ENCODE measurements around the gene HSBP1L1. TPM values are rescaled to one million over a fixed set of nuclear protein-coding genes. Genes with fewer than 3 reads are reported as not detected.

The HSBP1L1 gene
- total RNA-seq = 10 to 100 TPM; 25.0 to 45.7 (median 41.5) TPM

DNA sequence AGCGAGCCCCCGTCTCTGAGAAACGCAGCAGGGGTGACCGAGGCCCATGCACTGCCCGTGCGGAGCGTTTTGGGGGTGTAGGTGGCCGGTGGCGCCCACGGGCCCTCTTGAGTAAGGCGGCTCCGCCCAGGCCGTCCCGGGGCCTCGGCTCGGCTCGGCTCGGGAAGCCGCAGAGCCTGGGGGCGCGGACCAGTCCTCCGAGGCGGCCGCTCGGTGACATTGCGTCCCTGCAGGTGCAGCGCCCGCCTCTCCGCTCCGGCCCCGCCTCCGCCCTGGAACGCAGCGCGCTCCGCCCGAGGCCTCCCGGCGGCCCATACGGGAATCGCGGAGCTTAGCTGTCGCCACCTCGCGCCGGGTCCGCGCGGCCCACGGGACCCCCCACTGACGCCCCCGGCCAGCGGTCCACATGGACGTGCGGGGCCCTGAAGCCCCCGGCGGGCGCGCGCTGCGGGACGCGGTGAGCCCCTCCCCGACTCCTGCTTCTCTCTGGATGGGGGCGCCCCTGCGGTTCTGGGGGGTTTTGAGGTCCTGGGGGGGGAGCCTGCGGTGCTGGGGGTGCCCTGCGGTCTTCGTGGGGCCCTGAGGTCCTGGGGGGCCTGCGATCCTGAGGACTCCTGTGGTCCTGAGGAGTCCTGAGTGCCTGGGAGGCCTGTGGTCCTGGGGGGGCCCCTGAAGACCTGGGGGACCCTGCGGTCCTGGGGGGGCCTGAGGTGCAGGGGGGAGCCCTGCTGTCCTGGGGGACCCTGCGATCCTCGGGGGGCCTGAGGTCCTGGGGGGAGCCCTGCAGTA lies at the start of gene HSBP1L1:
Gene HSBP1L1 (plus strand): TSS at position 314 of the 789 bp plus-strand sequence. CDS start 93 bp downstream, at position 407.
- TF ChIP-seq, protein P1, sequence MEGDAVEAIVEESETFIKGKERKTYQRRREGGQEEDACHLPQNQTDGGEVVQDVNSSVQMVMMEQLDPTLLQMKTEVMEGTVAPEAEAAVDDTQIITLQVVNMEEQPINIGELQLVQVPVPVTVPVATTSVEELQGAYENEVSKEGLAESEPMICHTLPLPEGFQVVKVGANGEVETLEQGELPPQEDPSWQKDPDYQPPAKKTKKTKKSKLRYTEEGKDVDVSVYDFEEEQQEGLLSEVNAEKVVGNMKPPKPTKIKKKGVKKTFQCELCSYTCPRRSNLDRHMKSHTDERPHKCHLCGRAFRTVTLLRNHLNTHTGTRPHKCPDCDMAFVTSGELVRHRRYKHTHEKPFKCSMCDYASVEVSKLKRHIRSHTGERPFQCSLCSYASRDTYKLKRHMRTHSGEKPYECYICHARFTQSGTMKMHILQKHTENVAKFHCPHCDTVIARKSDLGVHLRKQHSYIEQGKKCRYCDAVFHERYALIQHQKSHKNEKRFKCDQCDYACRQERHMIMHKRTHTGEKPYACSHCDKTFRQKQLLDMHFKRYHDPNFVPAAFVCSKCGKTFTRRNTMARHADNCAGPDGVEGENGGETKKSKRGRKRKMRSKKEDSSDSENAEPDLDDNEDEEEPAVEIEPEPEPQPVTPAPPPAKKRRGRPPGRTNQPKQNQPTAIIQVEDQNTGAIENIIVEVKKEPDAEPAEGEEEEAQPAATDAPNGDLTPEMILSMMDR (IDR thresholded peaks at IDR 0.05) = peak in 1 of 2 donors; percentile 34
- TF ChIP-seq POLR2A (IDR thresholded peaks at IDR 0.05) (no peak), POLR2AphosphoS5 (IDR thresholded peaks at IDR 0.05) (no peak), EP300 (IDR thresholded peaks at IDR 0.05) (no peak)
- H3K4me3 ChIP-seq = peak within 1 kb of the TSS; percentile 69
- H3K36me3 ChIP-seq = peaks cover 10% of the 10 kb centered on the region
- H3K4me1 ChIP-seq = peaks cover 48% of the 10 kb centered on the region
- H3K9me3 ChIP-seq = no peaks in the 10 kb centered on the region
- peak within 1 kb of the TSS; percentile 85 for H3K27ac ChIP-seq
- 0% methylated on average over 1 of the region's 73 CpGs for WGBS
- H3K27me3 ChIP-seq = no peaks in the 10 kb centered on the region
- DNase-seq (ENCODE audit: low spot score in 2 of 2) = peak in 1 of 2 donors; percentile 80

DNA sequence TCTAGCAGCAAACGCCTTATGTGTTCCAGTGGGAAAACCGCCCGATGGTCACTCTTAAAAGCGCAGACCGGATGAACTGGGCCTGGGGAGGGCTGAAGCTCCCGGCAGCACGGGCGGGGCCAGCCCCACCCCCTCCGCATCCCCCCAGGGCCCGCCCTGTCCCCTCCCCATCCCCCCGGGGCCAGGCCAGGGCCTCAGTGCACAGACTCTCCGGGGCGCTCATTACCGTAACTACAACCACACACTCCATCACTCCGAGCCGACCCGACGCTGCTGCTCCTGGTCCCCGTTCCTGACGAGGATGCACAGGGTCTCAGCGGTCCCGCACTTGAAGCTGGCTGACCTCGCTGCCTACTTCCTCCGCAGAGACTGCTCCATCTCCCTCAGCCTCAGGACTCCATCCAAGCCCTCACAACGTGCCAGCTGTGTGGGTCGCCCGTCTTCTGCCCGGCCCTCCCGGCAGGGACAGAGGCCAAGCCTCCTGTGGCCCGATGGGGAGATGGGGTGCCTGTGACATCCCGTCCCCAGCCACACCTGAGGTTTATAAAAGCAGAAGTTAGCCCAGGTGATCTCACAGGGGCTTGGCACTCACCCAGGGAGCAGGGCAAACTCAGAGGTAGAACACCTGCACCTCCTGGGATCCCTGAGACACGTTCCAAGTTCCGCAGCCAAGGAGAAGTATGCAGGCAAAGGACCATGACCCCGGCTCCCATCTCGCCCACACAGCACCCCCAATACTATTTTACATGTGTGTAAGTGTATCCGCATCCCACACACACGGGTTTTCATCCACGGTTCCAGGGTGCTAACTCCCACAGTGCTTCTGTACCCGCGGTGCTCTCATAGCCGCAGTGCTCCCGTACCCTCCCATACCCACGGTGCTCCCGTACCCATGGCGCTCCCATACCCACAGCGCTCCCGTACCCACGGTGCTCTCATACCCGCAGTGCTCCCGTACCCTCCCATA lies 49.0 kb upstream of the HSBP1L1 start:
- no peak overlapping the region for H3K4me3 ChIP-seq
- H3K4me1 ChIP-seq = peaks cover 18% of the 10 kb centered on the region
- no peaks in the 10 kb centered on the region for H3K9me3 ChIP-seq
- TF ChIP-seq, protein P1 (IDR thresholded peaks at IDR 0.05) = no peak
- no peak for TF ChIP-seq POLR2A (IDR thresholded peaks at IDR 0.05)
- H3K27me3 ChIP-seq = no peaks in the 10 kb centered on the region
- 93% methylated on average over 44 of the region's 50 CpGs for WGBS
- H3K27ac ChIP-seq = no peak overlapping the region
- peaks cover 62% of the 10 kb centered on the region for H3K36me3 ChIP-seq
- peak; percentile 51 to 68 for DNase-seq (ENCODE audit: low spot score in 2 of 2)

DNA sequence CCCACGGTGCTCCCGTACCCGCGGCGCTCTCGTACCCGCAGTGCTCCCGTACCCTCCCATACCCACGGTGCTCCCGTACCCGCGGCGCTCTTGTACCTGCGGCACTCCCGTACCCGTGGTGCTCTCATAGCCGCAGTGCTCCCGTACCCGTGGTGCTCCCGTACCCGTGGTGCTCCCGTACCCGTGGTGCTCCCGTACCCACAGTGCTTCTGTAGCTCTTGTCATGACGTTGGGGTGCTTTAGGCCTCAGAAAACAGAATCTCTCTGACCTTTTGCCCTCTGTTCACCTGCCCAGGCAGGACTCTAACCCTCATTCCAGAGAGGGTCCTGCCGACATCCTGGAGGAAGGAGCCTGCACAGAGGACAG lies 48.3 kb upstream of the HSBP1L1 start:
- TF ChIP-seq POLR2A (IDR thresholded peaks at IDR 0.05) = no peak
- no peak for TF ChIP-seq POLR2AphosphoS5 (IDR thresholded peaks at IDR 0.05)
- TF ChIP-seq, protein P1 (IDR thresholded peaks at IDR 0.05) = no peak
- TF ChIP-seq EP300 (IDR thresholded peaks at IDR 0.05) = no peak
- H3K4me1 ChIP-seq = peaks cover 13% of the 10 kb centered on the region
- peaks cover 60% of the 10 kb centered on the region for H3K36me3 ChIP-seq
- no peak overlapping the region for H3K4me3 ChIP-seq
- no peaks in the 10 kb centered on the region for H3K27me3 ChIP-seq
- H3K27ac ChIP-seq = no peak overlapping the region
- H3K9me3 ChIP-seq = no peaks in the 10 kb centered on the region
- no peak for DNase-seq (ENCODE audit: low spot score in 2 of 2)
- WGBS = 70% methylated on average over 26 of the region's 26 CpGs

DNA sequence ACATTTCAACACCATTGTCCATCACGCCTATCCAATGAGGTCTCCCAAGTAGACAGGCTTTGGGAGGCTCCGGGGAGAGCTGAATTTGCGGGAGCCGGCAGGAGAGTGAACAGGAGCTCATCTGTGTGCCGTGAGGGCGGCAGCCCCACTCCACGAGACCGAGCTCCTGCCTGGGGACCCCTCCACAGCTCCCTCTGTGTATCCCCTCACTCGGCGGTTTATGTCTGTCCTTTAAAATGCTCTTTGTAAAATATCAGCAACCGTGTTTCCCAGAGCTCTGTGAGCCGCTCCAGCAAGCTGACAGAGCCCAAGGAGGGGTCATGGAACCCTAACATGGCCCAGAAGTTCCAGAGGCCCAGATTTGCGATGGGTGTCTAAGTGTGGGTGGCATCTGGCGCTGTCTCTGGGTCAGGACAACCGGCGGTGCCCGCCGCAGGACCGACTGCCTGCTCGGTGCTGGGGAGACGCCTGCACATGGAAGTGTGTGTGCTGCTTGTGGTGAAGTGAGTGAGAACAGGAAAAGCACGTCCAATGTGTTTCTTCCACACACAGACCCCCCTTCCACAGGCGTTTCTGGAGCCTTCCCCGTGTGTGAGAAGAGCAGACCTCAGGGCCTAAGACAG lies 47.8 kb upstream of the HSBP1L1 start:
- no peak overlapping the region for H3K27ac ChIP-seq
- peaks cover 8% of the 10 kb centered on the region for H3K4me1 ChIP-seq
- peak; percentile 49 to 65 for DNase-seq (ENCODE audit: low spot score in 2 of 2)
- H3K4me3 ChIP-seq = no peak overlapping the region
- no peaks in the 10 kb centered on the region for H3K9me3 ChIP-seq
- peaks cover 57% of the 10 kb centered on the region for H3K36me3 ChIP-seq
- no peaks in the 10 kb centered on the region for H3K27me3 ChIP-seq
- WGBS = 98% methylated on average over 24 of the region's 24 CpGs
- TF ChIP-seq EP300 (IDR thresholded peaks at IDR 0.05) (no peak), POLR2AphosphoS5 (IDR thresholded peaks at IDR 0.05) (no peak), POLR2A (IDR thresholded peaks at IDR 0.05) (no peak)
- TF ChIP-seq, protein P1 (IDR thresholded peaks at IDR 0.05) = no peak
